A673 (cell line): ENCODE results near the gene GUCY1B1. TPM values are rescaled to one million over a fixed set of nuclear protein-coding genes. Genes with fewer than 3 reads are reported as not detected.
"Not testable (repeated sequence)": the region's sequence is repeated elsewhere in the genome, so short reads cannot be mapped to it uniquely, and the experiment has no call there.

Experiments used
- BruUV-seq: library from RNA; stranded (reverse); fragments of 400-500 nt; replicated peaks from 2 replicates; lab custom pipeline; 2021; lab: Mats Ljungman, UMichigan
- CTCF ChIA-PET: fragments of 300-600 bp; sonication (Branson Sonifier 250); formaldehyde crosslinking; loops from one replicate; lab custom pipeline; 2022; ENCODE audit warnings: antibody characterized with exemption; lab: Charles Lee
- POLR2A ChIA-PET: fragments of 300-600 bp; sonication (Branson Sonifier 250); formaldehyde crosslinking; loops from one replicate; lab custom pipeline; 2022; ENCODE audit warnings: antibody characterized with exemption; ENCODE audit not compliant: low non-redundant PET; lab: Charles Lee
- DNase-seq: peaks from one replicate; pipeline ENCODE4 v3.0.0-alpha.2; 2015; ENCODE audit warnings: low spot score
- H3K27ac ChIP-seq: fragments of 200-600 bp; sonication (generic); 2 replicates; pipeline ENCODE4 v1.5.1; 2016; ENCODE audit warnings: mixed run types, low read depth, mild to moderate bottlenecking, mixed read lengths, antibody characterized with exemption, low read length; ENCODE audit not compliant: poor library complexity, severe bottlenecking
- H3K27me3 ChIP-seq: fragments of 200-600 bp; sonication (generic); replicated peaks from 2 replicates; pipeline ENCODE4 v1.6.1; 2017; ENCODE audit warnings: mixed run types, low read depth, mild to moderate bottlenecking, mixed read lengths, antibody characterized with exemption, low read length; ENCODE audit not compliant: insufficient read depth, poor library complexity
- H3K36me3 ChIP-seq: fragments of 200-600 bp; sonication (generic); 2 replicates; pipeline ENCODE4 v1.6.1; 2016; ENCODE audit warnings: mixed run types, mild to moderate bottlenecking, mixed read lengths, antibody characterized with exemption, low read length; ENCODE audit not compliant: insufficient read depth, poor library complexity, severe bottlenecking
- H3K4me1 ChIP-seq: fragments of 200-600 bp; sonication (generic); 2 replicates; pipeline ENCODE4 v1.6.1; 2017; ENCODE audit warnings: mixed run types, mild to moderate bottlenecking, mixed read lengths, antibody characterized with exemption, low read length; ENCODE audit not compliant: insufficient read depth, poor library complexity, severe bottlenecking
- H3K4me3 ChIP-seq: fragments of 200-600 bp; sonication (generic); 2 replicates; pipeline ENCODE4 v1.5.1; 2016; ENCODE audit warnings: low read depth, mixed run types, mild to moderate bottlenecking, mixed read lengths, low read length; ENCODE audit not compliant: poor library complexity, severe bottlenecking
- H3K9me3 ChIP-seq: fragments of 200-600 bp; sonication (generic); 2 replicates; pipeline ENCODE4 v1.6.1; 2016; ENCODE audit warnings: mixed run types, low read depth, mild to moderate bottlenecking, mixed read lengths, antibody characterized with exemption, low read length; ENCODE audit not compliant: poor library complexity, severe bottlenecking
- EZH2 ChIP-seq: fragments of 200-600 bp; sonication (generic); IDR thresholded peaks from 2 replicates; pipeline ENCODE4 v1.6.1; 2017; ENCODE audit warnings: borderline replicate concordance, low read depth, mild to moderate bottlenecking, mixed read lengths, antibody characterized with exemption, low read length; ENCODE audit not compliant: poor library complexity, severe bottlenecking
- intact Hi-C: fragments of 100-400 bp; cut with micrococcal nuclease; formaldehyde crosslinking; loops from one replicate; pipeline ENCODE4 v1.10.0; 2022; ENCODE audit not compliant: unreplicated experiment
- total RNA-seq: library from RNA; stranded (reverse); gene quantifications from 2 replicates; pipeline ENCODE4 v1.2.3, GENCODE V29; 2021
- TF ChIP-seq, protein P1 (sequence below): fragments of 300-800, 200-600 bp; sonication (generic); conservative IDR thresholded peaks from 2 replicates; pipeline ENCODE4 v1.5.1; 2017; ENCODE audit warnings: low read depth, mild to moderate bottlenecking, antibody characterized with exemption, low read length, moderate library complexity, mixed read lengths

Gene GUCY1B1
- total RNA-seq, 1 experiment from 2014 or later: not detected

DNA sequence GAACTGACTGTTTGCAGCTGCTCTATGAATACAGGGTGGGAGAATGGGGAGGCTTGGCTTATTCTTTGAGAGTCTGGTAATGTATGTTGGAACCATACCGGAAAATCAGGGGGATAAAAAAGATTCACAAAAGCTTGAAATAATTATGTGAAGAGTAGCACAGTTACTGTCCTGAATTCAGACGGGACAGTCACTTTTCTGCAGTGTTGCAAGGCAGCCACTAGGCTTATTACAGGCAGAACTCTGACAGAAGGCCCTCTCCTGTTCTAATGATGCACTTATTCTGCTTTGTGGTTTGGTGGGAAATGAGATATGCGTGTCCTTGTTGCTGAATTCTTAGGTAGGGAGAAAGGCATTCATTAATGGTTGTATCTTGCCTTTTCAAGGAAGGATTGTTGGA lies 37.2 kb downstream of the GUCY1B1 start:
- CTCF ChIA-PET: no interaction called here
- POLR2A ChIA-PET: no interaction called here
- no peaks in the 10 kb centered on the region for H3K36me3 ChIP-seq
- no TSS peak for BruUV-seq
- TF ChIP-seq, protein P1, sequence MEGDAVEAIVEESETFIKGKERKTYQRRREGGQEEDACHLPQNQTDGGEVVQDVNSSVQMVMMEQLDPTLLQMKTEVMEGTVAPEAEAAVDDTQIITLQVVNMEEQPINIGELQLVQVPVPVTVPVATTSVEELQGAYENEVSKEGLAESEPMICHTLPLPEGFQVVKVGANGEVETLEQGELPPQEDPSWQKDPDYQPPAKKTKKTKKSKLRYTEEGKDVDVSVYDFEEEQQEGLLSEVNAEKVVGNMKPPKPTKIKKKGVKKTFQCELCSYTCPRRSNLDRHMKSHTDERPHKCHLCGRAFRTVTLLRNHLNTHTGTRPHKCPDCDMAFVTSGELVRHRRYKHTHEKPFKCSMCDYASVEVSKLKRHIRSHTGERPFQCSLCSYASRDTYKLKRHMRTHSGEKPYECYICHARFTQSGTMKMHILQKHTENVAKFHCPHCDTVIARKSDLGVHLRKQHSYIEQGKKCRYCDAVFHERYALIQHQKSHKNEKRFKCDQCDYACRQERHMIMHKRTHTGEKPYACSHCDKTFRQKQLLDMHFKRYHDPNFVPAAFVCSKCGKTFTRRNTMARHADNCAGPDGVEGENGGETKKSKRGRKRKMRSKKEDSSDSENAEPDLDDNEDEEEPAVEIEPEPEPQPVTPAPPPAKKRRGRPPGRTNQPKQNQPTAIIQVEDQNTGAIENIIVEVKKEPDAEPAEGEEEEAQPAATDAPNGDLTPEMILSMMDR: peak; percentile 45; the same call in 1 of the 2 replicates
- no peak for TF ChIP-seq EZH2
- peak; percentile 38 for DNase-seq
- no peaks in the 10 kb centered on the region for H3K9me3 ChIP-seq
- no peaks in the 10 kb centered on the region for H3K4me1 ChIP-seq
- no peaks in the 10 kb centered on the region for H3K27me3 ChIP-seq
- no peak overlapping the region for H3K27ac ChIP-seq
- H3K4me3 ChIP-seq: no peak overlapping the region
- intact Hi-C loops: no loop called here

DNA sequence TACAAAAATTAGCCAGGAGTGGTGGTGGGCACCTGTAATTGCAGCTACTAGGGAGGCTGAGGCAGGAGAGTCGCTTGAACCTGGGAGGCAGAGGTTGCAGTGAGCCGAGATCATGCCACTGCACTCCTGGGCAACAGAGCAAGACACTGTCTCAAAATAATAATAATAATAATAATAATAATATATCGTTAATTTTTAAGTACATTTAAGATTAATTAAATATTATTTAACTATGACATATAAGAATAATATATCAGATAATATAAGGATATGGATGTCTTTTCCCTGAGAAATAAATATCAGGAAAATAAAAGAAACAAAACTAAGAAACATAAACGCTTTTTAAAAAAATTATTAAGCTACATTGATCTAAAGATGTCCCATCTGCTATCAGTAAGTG lies 38.8 kb downstream of the GUCY1B1 start:
- DNase-seq, H3K4me3 ChIP-seq, CTCF ChIA-PET: not testable (repeated sequence)

DNA sequence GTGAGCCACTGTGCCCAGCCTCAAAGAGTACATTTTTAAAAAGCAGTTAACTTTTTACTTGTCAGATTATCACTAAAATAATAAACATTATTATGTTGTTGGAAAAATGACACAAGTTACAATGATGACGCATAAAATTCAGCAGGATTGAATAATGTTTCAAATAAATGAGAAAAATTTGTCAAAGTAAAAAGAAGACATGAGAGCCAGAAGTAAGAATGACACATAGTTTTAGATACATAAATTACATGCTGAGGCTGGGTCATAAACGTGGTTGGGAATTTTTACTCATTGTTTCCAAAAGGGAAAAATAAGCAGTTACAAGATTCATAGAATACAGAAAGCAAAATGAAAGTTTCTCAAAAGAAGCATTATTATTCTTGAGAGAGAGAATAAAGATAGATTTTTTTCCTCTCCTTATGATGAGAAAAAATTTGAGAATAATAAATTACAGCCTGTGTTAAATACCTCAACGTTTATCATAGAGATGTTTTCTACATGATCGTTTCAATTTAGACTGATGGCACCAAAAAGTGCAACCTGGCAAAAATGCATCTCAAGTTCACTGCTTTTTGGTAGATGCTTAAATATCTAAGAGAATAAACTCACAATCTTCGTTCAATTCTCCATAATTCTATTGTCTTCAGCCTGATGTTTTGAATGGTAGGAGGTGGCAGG lies 40.4 kb downstream of the GUCY1B1 start:
- TF ChIP-seq, protein P1: no peak
- TF ChIP-seq EZH2: no peak
- Histone ChIP-seq H3K27ac (no peak overlapping the region), H3K36me3 (no peaks in the 10 kb centered on the region), H3K27me3 (no peaks in the 10 kb centered on the region), H3K4me3 (no peak overlapping the region), H3K4me1 (no peaks in the 10 kb centered on the region), H3K9me3 (no peaks in the 10 kb centered on the region)
- BruUV-seq: no TSS peak
- POLR2A ChIA-PET: no interaction called here
- CTCF ChIA-PET: no interaction called here
- no peak for DNase-seq
- intact Hi-C loops: no loop called here

More for the DNA sequence above, 38.8 kb downstream of the GUCY1B1 start:
- intact Hi-C loops, H3K36me3 ChIP-seq, H3K9me3 ChIP-seq, POLR2A ChIA-PET, H3K27me3 ChIP-seq, BruUV-seq, H3K4me1 ChIP-seq, H3K27ac ChIP-seq: not testable (repeated sequence)

DNA sequence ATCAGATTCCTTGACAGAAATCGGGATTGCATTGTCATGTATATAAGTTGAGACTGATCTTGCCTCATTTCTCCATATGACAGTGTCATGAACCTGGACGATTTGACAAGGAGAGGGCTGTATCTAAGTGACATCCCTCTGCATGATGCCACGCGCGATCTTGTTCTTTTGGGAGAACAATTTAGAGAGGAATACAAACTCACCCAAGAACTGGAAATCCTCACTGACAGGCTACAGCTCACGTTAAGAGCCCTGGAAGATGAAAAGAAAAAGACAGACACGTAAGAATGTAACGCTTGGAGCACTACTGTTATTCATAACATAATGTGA lies 40.9 kb downstream of the GUCY1B1 start:
- DNase-seq: no peak
- POLR2A ChIA-PET: no interaction called here
- no peak overlapping the region for H3K27ac ChIP-seq
- TF ChIP-seq EZH2: no peak
- TF ChIP-seq, protein P1: no peak
- CTCF ChIA-PET: no interaction called here
- no peaks in the 10 kb centered on the region for H3K4me1 ChIP-seq
- no peaks in the 10 kb centered on the region for H3K9me3 ChIP-seq
- intact Hi-C loops: no loop called here
- no peaks in the 10 kb centered on the region for H3K27me3 ChIP-seq
- H3K4me3 ChIP-seq: no peak overlapping the region
- H3K36me3 ChIP-seq: no peaks in the 10 kb centered on the region
- no TSS peak for BruUV-seq
